Measurements from ENCODE around the gene BCL10.
"Not testable (repeated sequence)": the region's sequence is repeated elsewhere in the genome, so short reads cannot be mapped to it uniquely, and the experiment has no call there.

Gene BCL10

GRCh38 chr1:85262985-85263384, 13.4 kb downstream of the BCL10 start:
- no peak for DNase-seq

DNA sequence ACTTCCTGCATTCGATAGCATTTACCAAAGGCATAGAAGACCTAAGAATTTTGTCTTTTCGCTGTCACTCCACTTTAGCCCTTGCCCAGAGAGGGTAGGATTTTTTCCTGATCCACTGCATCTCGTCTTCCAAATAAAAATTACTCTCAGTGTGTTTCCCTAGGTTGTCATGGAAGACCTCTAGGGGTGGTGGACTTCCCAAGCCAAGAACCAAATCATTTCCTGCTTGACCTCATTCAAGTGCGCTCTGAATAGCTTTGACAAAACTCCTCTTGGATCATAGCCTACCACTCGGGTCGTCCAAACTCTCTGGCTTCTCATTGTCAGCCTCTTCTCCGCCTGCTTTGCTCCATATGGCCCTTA, 16.5 kb downstream of the BCL10 start:
- no peak for DNase-seq

DNA sequence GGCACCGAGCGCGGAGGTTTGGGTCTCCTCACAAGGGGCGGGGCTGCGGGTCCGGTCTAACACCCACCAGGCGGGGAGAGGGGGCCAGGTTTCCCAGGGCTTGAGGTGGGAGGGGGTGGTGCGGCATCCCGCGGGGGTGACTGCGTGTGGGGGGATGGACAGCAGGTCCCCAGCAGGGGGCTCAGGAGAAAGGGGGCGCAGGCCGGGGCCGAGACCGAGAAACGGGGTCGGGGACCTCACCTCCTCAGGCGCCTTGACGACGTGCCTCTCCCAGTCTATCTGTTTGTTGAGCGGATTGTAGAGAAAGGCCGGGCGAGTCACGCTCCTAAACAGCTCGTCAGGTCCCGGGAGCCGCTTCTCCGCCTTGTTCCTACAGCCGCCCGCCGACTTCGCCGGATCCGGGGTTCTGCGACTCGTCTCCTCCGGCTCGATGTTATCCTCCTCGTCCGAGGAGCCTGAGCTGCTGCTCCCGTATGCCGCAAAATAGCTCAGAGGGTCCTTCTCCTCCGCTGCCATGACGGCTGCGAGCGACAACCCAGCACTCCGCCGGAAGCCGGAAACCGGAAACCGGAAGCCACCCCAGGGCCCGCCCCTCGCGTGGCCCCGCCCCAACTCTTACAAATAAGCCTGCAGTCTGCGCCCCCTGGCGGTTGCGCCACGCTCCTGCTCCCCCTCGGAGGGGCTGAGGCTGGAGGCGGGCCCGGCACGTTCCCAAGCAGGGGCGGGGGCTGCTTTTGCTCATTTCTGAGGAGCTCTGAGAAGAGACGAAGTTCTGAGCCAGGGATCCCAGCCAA, 17.1 kb downstream of the BCL10 start, which contains the start of gene C1orf52:
Gene C1orf52, minus strand, starts transcription at position 545 of the 794 bp plus-strand sequence. Its CDS starts 29 bp downstream, at position 516.
- DNase-seq = peak; percentile 98 to 99

- no peak for DNase-seq
Observed at GRCh38 chr1:85258536-85259117, 17.8 kb downstream of the BCL10 start.

- not testable (repeated sequence) for DNase-seq
Observed at GRCh38 chr1:85249042-85249441, 27.4 kb downstream of the BCL10 start.

DNA sequence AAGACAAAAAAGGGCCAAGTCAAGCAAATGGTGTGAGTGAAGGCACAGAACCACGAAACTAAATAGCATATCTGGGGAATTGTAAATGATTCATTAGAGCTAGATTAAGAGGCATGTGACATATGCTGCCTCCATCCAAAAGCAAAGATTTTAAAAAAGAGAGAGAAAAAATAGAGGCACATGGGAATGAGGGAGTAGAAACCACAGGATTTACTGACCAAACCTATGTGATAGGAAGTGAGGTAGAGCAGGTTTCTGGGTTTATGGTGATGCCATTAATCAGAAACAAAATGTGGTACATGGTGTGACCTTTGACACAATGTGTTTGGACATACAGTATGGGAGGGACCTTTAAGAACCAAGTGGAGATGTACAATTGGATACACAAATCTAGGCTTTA, 30.5 kb downstream of the BCL10 start:
- DNase-seq = no peak

- DNase-seq = no peak
Observed at GRCh38 chr1:85245456-85245855, 31.0 kb downstream of the BCL10 start.

- DNase-seq = no peak
Observed at GRCh38 chr1:85244271-85245061, 32.0 kb downstream of the BCL10 start.

- DNase-seq = no peak
Observed at GRCh38 chr1:85243372-85243771, 33.1 kb downstream of the BCL10 start.

DNA sequence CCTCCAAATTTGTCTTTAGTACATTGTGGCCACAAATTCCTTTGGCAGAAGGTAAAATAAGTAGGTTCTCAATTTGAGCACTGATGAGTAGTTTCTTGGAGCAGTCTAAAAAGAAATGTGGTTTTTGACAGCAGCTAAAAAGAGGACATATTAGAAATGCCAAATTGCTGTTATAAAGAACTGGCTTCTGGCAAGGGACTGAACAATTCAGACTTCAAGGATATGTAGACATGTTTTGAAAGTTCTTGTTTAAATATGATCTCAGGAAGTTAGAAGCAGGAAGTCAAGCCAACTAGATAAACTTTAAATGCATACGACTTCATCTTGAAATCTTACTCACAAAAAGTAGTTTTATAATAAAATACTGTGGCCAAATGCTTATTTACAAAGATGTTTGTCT, 35.8 kb downstream of the BCL10 start:
- DNase-seq = no peak

- DNase-seq = no peak
Observed at GRCh38 chr1:85240174-85240601, 36.2 kb downstream of the BCL10 start.

DNA sequence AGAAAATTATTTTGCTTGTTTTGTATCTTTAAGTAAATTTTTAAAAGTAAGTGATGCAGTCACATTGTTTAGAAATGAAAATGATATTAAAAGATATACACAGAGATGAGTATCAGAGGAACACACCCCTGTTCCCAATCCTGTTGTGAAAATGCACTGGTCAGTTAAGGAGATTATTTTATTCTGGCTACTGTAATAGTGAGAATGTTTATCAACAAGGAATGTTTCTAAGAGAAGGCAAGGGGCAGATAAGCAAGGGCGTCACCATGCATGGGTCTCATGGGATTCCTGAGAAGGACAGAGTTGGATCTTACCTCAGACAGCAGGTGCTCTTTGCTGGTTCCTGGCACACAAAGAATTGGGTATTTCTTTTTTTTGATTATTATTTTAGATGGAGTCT, 38.8 kb downstream of the BCL10 start:
- no peak for DNase-seq

DNA sequence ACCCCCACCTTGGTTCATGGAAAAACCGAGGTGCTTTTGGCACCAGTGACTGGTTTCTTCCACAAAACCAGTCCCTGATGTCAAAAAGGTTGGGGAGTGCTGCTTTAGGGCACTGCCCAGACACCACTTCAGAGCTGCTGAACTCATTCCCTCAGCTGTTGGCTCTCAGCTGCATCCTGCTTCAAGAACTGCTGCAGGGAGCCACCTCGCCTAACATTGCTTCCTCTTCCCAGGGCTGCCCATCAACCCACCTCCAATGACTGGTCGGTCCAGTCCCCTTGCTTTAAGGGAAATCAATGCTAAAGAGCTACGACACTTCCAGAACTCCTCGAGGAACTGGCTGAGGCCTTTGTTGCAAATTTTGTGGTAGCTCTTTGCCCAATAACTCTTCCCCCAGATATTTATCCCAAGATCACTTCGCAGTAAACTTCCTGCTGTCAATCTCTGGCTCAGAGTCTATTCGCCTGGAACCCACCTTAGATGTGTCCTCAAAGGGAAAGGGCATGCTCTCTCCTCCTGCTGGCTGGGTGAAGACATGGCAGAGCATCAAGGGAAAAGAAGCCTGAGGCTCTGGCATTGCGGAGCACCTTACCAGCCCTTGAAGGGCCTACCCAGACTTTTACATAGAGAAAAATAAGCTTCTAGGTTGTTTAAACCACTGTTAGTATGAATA, 46.0 kb downstream of the BCL10 start:
- no peak for DNase-seq

GRCh38 chr1:85229574-85230097, 46.8 kb downstream of the BCL10 start:
- no peak for DNase-seq

DNA sequence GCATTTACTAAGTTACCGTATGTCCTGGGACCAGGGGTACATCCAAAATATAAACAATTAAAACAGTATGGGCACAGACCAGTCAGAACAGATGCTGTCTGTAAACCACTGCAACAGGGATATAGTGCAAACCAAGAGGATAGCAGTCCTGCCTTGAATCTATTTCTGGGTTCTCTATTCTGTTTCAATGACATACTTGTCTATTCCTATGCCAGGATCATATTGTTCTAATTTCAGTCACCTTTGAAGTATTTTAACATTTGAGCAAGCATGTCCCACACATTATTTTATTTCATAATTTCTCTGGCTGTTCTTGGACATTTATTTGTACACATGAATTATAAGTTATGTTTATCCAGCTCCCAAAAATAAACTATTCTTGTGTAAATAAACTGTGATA, 47.5 kb downstream of the BCL10 start:
- DNase-seq = no peak

- no peak for DNase-seq
Observed at GRCh38 chr1:85225624-85226380, 50.6 kb downstream of the BCL10 start.

GRCh38 chr1:85224734-85225623, 51.5 kb downstream of the BCL10 start:
- DNase-seq = no peak

GRCh38 chr1:85224295-85224694, 52.1 kb downstream of the BCL10 start:
- DNase-seq = no peak

GRCh38 chr1:85223334-85223733, 53.1 kb downstream of the BCL10 start:
- DNase-seq = no peak

DNA sequence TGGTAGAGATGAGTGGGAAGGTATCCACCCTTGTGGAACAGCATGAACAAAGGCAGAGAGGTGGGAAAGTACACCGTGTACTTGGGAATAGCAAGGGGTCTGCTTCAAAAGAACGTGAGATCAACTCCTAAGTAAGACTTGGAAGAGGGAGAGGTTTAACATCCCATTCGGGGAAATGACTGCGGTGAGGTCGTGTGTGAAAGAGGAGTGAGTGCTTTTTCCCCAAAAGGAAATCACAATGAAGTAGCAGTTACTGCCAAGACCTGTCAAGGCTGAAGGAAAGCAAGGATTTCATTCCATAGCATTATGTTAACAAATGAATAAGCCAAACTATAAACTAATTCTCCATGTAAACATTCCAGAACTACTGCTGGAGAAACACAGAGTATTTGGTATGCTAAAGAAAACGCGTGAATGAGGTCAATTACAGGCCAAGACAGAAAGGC, 55.7 kb downstream of the BCL10 start:
- DNase-seq = no peak

Data from stimulated activated CD4-positive, alpha-beta T cell treated with anti-CD3 and anti-CD28 coated beads, Interleukin-2, amount 100 ng/mL, for 24 hours (primary cell).